ENCODE measurements around the gene AGTRAP.

Gene AGTRAP

GRCh38 chr1:11764519-11764918 lies 28.6 kb downstream of the AGTRAP start:
- DNase-seq: no peak

DNA sequence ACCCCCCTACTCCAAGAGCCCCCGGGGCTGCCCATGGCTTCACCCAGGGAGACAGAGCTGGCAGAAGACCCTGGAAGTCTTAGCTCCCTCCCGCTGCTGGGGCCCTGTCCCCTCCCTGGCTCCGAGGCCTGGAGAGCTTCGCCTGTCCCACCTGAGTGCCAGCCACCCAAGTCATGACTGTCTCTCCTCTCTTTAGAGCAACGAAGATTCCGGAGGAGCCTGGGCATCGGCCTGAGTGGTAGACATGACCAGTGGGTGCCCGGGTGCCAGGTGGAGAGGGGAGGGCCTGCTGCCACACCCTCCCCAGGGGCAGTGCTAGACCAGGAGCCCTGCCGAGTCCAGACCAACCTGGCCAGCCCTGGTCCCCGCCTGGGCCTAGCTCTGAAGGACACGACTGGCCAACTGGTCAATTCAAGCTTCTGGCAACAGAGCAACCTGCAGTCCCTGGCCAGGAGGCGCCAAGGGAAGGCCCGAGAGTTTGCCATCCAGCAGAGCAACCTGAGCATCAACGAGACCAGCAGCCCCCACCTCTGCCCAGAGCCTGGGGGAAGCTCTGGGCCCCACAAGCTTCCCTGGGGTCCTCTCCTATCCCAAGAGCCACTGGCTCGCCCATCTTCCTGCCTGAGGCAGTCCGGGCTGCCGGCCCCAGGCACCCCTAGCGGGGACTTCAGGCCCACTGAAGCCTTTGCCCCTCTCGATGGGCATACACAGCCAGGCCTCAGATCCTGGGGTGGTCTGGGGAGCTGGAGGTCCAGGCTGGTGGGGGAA lies 29.9 kb downstream of the AGTRAP start:
- DNase-seq: no peak

DNA sequence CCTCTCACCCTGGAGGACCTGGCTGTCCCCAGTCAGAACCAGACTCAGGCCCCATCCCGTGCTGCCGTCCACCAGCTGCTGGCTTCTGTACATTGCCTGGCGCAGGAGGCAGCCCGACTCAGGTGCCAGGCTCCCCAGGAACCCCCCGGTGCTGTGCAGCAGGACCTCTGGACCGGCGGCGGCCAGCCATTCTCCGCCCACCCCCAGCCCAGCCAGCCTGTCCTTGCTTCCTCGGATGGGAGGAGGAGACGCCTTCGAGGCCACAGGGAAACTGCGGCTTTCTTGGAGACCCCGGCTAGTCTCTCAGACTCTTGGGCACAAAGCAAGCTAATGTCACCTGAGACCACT lies 30.5 kb downstream of the AGTRAP start:
- DNase-seq: no peak

GRCh38 chr1:11767922-11768704 lies 32.2 kb downstream of the AGTRAP start:
- no peak for DNase-seq

GRCh38 chr1:11768821-11769220 lies 32.9 kb downstream of the AGTRAP start:
- no peak for DNase-seq

DNA sequence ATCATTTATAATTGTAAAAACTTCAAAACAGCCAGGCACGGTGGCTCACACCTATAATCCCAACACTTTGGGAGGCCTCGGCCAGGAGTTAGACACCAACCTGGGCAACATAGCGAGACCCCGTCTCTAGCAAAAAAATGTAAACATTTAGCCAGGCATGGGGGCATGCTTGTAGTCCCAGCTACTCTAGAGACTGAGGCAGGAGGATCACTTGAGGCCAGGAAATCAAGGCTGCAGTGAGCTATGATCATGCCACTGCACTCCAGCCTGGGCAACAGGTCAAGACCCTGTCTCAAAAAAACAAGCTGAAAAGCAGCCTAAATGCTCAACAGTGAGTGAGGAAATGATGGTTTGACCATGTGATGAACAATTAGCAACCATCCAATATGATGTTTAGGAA lies 33.3 kb downstream of the AGTRAP start:
- no peak for DNase-seq

GRCh38 chr1:11770011-11770410 lies 34.1 kb downstream of the AGTRAP start:
- DNase-seq: no peak

- DNase-seq: no peak
Observed at GRCh38 chr1:11771481-11772043, 35.6 kb downstream of the AGTRAP start.

- DNase-seq: no peak
Observed at GRCh38 chr1:11772458-11772857, 36.5 kb downstream of the AGTRAP start.

GRCh38 chr1:11774753-11775152 lies 38.8 kb downstream of the AGTRAP start:
- DNase-seq: no peak

- DNase-seq: no peak
Observed at GRCh38 chr1:11777658-11778322, 41.9 kb downstream of the AGTRAP start.

- no peak for DNase-seq
Observed at GRCh38 chr1:11778336-11778735, 42.4 kb downstream of the AGTRAP start.

DNA sequence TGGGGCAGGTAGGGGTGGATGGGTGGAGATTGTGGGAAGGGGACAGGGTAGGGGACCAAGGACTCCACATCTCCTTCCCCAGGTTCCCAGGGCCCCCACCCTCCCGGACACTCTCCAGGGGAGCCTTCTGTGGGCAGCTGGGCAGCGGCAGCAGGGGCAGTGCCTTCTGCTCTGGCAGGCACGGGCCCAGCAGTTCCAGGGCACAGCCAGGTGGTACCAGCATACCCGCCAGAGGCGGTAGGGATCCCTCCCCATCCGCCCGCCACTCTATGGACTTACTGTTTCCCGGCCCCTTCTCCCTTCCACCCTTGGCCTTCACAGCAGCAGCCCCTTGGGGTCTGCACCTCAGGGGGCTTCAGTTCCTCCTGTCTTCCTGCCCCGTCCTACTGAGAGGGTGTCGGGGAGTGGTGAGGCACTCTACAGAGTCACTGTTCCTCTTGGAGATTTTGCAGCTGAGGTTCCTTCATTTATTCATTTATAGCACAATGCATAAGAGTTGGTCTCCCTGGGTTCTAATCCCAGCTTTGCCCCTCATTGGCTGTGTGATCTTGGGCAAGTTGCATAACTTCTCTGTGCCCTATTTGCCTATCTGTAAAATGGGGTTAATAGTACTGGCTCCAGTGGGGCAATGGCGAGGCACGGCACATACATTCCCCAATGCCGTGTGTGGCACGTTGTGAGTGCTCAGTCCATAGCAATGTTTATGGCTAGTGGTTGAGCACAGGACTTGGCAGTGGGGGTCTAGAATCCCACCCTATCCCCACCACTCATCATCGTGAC lies 43.1 kb downstream of the AGTRAP start:
- no peak for DNase-seq

DNA sequence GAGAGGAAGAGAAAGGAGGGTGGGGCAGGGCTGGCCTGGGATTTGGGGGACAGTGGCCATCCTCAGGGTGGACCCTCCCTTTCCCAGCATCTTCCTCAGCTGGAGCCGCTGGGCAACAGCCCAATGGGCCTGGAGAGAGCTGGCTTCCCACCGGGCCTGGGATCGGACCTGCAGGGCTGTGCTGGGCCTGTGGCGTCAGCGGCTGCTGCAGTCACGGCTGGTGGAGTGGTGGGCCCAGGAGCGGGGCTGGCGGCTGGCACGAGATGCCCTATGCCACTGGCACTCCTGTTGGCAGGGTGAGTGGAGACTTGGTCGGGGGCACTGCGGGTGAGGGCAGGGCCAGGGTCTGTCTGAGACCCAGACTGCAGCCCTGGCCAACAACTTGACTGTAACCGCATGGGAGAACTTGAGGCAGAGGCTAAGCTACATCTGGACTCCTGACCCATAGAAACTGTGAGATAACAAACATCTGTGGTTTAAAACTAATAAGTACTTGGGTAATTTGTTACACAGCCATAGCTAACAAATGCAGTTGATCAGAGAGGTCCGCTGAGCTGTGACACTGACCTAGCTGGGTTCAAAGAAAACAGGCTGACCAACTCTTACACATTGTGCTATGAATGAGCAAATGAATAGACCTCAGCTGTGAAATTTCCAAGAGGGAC lies 43.9 kb downstream of the AGTRAP start:
- no peak for DNase-seq

GRCh38 chr1:11780380-11781147 lies 44.6 kb downstream of the AGTRAP start:
- DNase-seq: no peak

- DNase-seq: no peak
Observed at GRCh38 chr1:11781297-11781696, 45.4 kb downstream of the AGTRAP start.

GRCh38 chr1:11782127-11782708 lies 46.3 kb downstream of the AGTRAP start:
- DNase-seq: no peak

DNA sequence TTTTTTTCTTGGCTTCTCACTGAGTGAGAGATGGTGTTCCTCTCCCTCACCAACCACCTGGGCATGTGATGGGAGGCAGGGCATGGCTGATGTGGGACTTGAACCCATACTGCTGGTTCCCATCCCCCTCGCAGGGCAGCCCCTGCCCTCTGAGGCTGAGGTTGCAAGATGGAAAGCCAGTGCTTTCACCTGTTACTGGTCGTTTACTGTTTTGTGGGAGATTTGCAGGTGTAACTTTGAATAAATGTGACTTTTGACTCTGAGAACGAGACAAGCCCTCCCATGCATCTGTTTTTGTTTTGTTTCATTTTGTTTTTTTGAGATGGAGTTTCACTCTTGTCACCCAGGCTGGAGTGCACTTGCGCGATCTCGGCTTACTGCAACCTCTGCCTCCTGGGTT lies 47.6 kb downstream of the AGTRAP start:
- DNase-seq: no peak

GRCh38 chr1:11784256-11784992 lies 48.5 kb downstream of the AGTRAP start:
- no peak for DNase-seq

Measured in NCI-H1417 (cell line).